ENCODE data around the gene RBMS1. TPM values are rescaled to one million over a fixed set of nuclear protein-coding genes. Genes with fewer than 3 reads are reported as not detected.
A peak's percentile ranks its signal among the peaks of the same experiment; 100 is the strongest.

RBMS1 gene
- total RNA-seq, 1 experiment from 2014 or later, result 65.4 TPM

GRCh38 chr2:160305081-160305750 is 188.4 kb downstream of the RBMS1 start:
- ChIA-PET POLR2A (interaction anchor here (0.7 to 1.2 kb wide), 2 partner anchors 11 to 761 kb away, joined by 3 to 4 read pairs; no protein-coding TSS in a partner anchor), CTCF (interaction anchor here (0.6 to 2.6 kb wide), 6 partner anchors 9 to 758 kb away, joined by 3 to 15 read pairs (median 3); no protein-coding TSS in a partner anchor)
- Mint-ChIP-seq H3K27ac (ENCODE audit: low read depth, unreplicated experiment) (peak overlapping the region; percentile 65), H3K4me3 (ENCODE audit: unreplicated experiment) (no peak overlapping the region), H3K4me1 (ENCODE audit: insufficient read depth, unreplicated experiment) (peaks cover 24% of the 10 kb centered on the region), H3K9me3 (ENCODE audit: unreplicated experiment) (no peaks in the 10 kb centered on the region), H3K36me3 (ENCODE audit: insufficient read depth, unreplicated experiment) (peaks cover 43% of the 10 kb centered on the region), H3K27me3 (ENCODE audit: insufficient read depth, unreplicated experiment) (no peaks in the 10 kb centered on the region)
- DNase-seq (ENCODE audit: unreplicated experiment), result peak; percentile 39
- BruUV-seq (replicated peaks), result no TSS peak
- intact Hi-C loops (cut with micrococcal nuclease), result no loop called here
- no peak for TF ChIP-seq CTCF (IDR thresholded peaks at IDR 0.05; ENCODE audit: unreplicated experiment)

- DNase-seq (ENCODE audit: unreplicated experiment), result no peak
- ChIA-PET CTCF (interaction anchor here (0.6 to 2.6 kb wide), 4 partner anchors 10 to 66 kb away, joined by 3 to 15 read pairs (median 4); no protein-coding TSS in a partner anchor), POLR2A (interaction anchor here (1.0 kb wide), 1 partner anchor 48 kb away, joined by 4 read pairs; no protein-coding TSS in a partner anchor)
- no peaks in the 10 kb centered on the region for H3K9me3 Mint-ChIP-seq (ENCODE audit: unreplicated experiment)
- BruUV-seq (replicated peaks), result no TSS peak
- intact Hi-C loops (cut with micrococcal nuclease), result no loop called here
- no peaks in the 10 kb centered on the region for H3K27me3 Mint-ChIP-seq (ENCODE audit: insufficient read depth, unreplicated experiment)
- peaks cover 47% of the 10 kb centered on the region for H3K36me3 Mint-ChIP-seq (ENCODE audit: insufficient read depth, unreplicated experiment)
- TF ChIP-seq CTCF (IDR thresholded peaks at IDR 0.05; ENCODE audit: unreplicated experiment), result no peak
- H3K4me3 Mint-ChIP-seq (ENCODE audit: unreplicated experiment), result no peak overlapping the region
- H3K4me1 Mint-ChIP-seq (ENCODE audit: insufficient read depth, unreplicated experiment), result peaks cover 20% of the 10 kb centered on the region
- no peak overlapping the region for H3K27ac Mint-ChIP-seq (ENCODE audit: low read depth, unreplicated experiment)
Measured at GRCh38 chr2:160303527-160303926, 190.1 kb downstream of the RBMS1 start.

- Mint-ChIP-seq H3K9me3 (ENCODE audit: unreplicated experiment) (no peaks in the 10 kb centered on the region), H3K4me1 (ENCODE audit: insufficient read depth, unreplicated experiment) (peaks cover 18% of the 10 kb centered on the region), H3K27me3 (ENCODE audit: insufficient read depth, unreplicated experiment) (no peaks in the 10 kb centered on the region), H3K4me3 (ENCODE audit: unreplicated experiment) (no peak overlapping the region), H3K27ac (ENCODE audit: low read depth, unreplicated experiment) (no peak overlapping the region), H3K36me3 (ENCODE audit: insufficient read depth, unreplicated experiment) (peaks cover 47% of the 10 kb centered on the region)
- no TSS peak for BruUV-seq (replicated peaks)
- POLR2A ChIA-PET, result no interaction called here
- intact Hi-C loops (cut with micrococcal nuclease), result no loop called here
- TF ChIP-seq CTCF (IDR thresholded peaks at IDR 0.05; ENCODE audit: unreplicated experiment), result no peak
- DNase-seq (ENCODE audit: unreplicated experiment), result no peak
- CTCF ChIA-PET, result interaction anchor here (0.7 to 2.6 kb wide), 4 partner anchors 10 to 761 kb away, joined by 3 to 15 read pairs (median 4); no protein-coding TSS in a partner anchor
Measured at GRCh38 chr2:160303076-160303475, 190.5 kb downstream of the RBMS1 start.

- H3K4me1 Mint-ChIP-seq (ENCODE audit: insufficient read depth, unreplicated experiment), result peaks cover 18% of the 10 kb centered on the region
- H3K27ac Mint-ChIP-seq (ENCODE audit: low read depth, unreplicated experiment), result no peak overlapping the region
- no peaks in the 10 kb centered on the region for H3K27me3 Mint-ChIP-seq (ENCODE audit: insufficient read depth, unreplicated experiment)
- POLR2A ChIA-PET, result interaction anchor here (0.6 to 0.9 kb wide), 3 partner anchors 50 to 676 kb away, joined by 3 to 4 read pairs (median 3); no protein-coding TSS in a partner anchor
- CTCF ChIA-PET, result interaction anchor here (0.6 to 0.7 kb wide), 3 partner anchors 23 to 252 kb away, joined by 3 read pairs; no protein-coding TSS in a partner anchor
- no peak overlapping the region for H3K4me3 Mint-ChIP-seq (ENCODE audit: unreplicated experiment)
- no peak for TF ChIP-seq CTCF (IDR thresholded peaks at IDR 0.05; ENCODE audit: unreplicated experiment)
- TSS peak; percentile 5 for BruUV-seq (replicated peaks)
- H3K9me3 Mint-ChIP-seq (ENCODE audit: unreplicated experiment), result no peaks in the 10 kb centered on the region
- intact Hi-C loops (cut with micrococcal nuclease), result no loop called here
- no peak for DNase-seq (ENCODE audit: unreplicated experiment)
- peaks cover 60% of the 10 kb centered on the region for H3K36me3 Mint-ChIP-seq (ENCODE audit: insufficient read depth, unreplicated experiment)
Measured at GRCh38 chr2:160301420-160301819, 192.2 kb downstream of the RBMS1 start.
